HG03469 (cell line): ENCODE measurements around the gene DAP.
"Not testable (repeated sequence)": the region's sequence is repeated elsewhere in the genome, so short reads cannot be mapped to it uniquely, and the experiment has no call there.

Source experiments
- ATAC-seq: cut with Tn5 transposase; IDR thresholded peaks from one replicate; pipeline ENCODE4 v1.9.1; 2021; ENCODE audit warnings: mild to moderate bottlenecking, moderate library complexity, moderate number of reproducible peaks; ENCODE audit not compliant: unreplicated experiment

The DAP gene

GRCh38 chr5:10658265-10658664 is 102.8 kb downstream of the DAP start:
- ATAC-seq = no peak

- no peak for ATAC-seq
These were observed 104.8 kb downstream of the DAP start for GRCh38 chr5:10655972-10656830.

- no peak for ATAC-seq
These were observed 105.7 kb downstream of the DAP start for GRCh38 chr5:10655161-10655971.

GRCh38 chr5:10654566-10654965 is 106.5 kb downstream of the DAP start:
- no peak for ATAC-seq

GRCh38 chr5:10653751-10654400 is 107.2 kb downstream of the DAP start:
- ATAC-seq = no peak

- ATAC-seq = no peak
These were observed 108.0 kb downstream of the DAP start for GRCh38 chr5:10653043-10653442.

- no peak for ATAC-seq
These were observed 108.4 kb downstream of the DAP start for GRCh38 chr5:10652606-10653005.

- no peak for ATAC-seq
These were observed 108.9 kb downstream of the DAP start for GRCh38 chr5:10652151-10652550.

- no peak for ATAC-seq
These were observed 111.2 kb downstream of the DAP start for GRCh38 chr5:10649666-10650380.

GRCh38 chr5:10648806-10649665 is 112.0 kb downstream of the DAP start:
- no peak for ATAC-seq

- no peak for ATAC-seq
These were observed 113.4 kb downstream of the DAP start for GRCh38 chr5:10647640-10648039.

GRCh38 chr5:10645671-10646070 is 115.4 kb downstream of the DAP start:
- no peak for ATAC-seq

- ATAC-seq = peak; percentile 44
These were observed 115.9 kb downstream of the DAP start for GRCh38 chr5:10645146-10645545.

- ATAC-seq = no peak
These were observed 116.8 kb downstream of the DAP start for GRCh38 chr5:10644192-10644591.

GRCh38 chr5:10642367-10642766 is 118.7 kb downstream of the DAP start:
- ATAC-seq = no peak

GRCh38 chr5:10639846-10640368 is 121.1 kb downstream of the DAP start:
- no peak for ATAC-seq

GRCh38 chr5:10638723-10639122 is 122.3 kb downstream of the DAP start:
- ATAC-seq = not testable (repeated sequence)

GRCh38 chr5:10637944-10638343 is 123.1 kb downstream of the DAP start:
- ATAC-seq = no peak

GRCh38 chr5:10636363-10637142 is 124.5 kb downstream of the DAP start:
- no peak for ATAC-seq
